Tongue (tissue), 2 donors: ENCODE data around the gene PCYOX1L. TPM values are rescaled to one million over a fixed set of nuclear protein-coding genes. Genes with fewer than 3 reads are reported as not detected.
A peak's percentile ranks its signal among the peaks of the same experiment; 100 is the strongest.

Source experiments
- DNase-seq: peaks from one replicate; pipeline ENCODE4 v3.0.0-alpha.2; 2015
- total RNA-seq: library from RNA; depleted of rRNA; stranded (reverse); fragments of >200 nt; gene quantifications from one replicate; pipeline ENCODE4 v1.2.3, GENCODE V29; 2014

The PCYOX1L gene
- total RNA-seq, 1 donor from 2014 or later = 8.1 TPM

DNA sequence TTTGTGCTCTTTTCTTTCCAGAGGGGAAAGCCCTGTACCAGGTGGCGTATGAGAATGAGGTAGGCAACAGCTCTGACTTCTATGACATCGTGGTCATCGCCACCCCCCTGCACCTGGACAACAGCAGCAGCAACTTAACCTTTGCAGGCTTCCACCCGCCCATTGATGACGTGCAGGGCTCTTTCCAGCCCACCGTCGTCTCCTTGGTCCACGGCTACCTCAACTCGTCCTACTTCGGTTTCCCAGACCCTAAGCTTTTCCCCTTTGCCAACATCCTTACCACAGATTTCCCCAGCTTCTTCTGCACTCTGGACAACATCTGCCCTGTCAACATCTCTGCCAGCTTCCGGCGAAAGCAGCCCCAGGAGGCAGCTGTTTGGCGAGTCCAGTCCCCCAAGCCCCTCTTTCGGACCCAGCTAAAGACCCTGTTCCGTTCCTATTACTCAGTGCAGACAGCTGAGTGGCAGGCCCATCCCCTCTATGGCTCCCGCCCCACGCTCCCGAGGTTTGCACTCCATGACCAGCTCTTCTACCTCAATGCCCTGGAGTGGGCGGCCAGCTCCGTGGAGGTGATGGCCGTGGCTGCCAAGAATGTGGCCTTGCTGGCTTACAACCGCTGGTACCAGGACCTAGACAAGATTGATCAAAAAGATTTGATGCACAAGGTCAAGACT is 10.3 kb downstream of the PCYOX1L start:
- DNase-seq = no peak

DNA sequence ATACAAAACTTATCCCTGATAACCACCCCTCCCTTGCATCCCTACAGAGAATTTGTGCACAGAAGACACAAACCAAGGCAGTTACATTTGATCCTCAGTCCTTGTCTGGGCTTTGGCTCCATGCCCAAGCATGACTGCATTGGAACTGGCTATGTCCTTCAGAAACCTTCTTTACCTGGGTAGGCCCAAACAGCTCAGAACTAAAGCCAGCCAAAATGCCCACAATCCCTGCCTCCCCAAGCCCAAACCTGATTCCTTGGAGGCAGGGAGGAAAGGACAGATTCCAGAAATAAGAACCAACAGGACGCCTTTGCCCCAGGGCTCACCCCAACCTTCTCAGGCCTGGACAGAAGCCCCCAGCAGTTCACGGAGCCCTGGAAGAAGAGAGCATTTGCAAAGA is 13.0 kb downstream of the PCYOX1L start:
- DNase-seq = peak; percentile 62

DNA sequence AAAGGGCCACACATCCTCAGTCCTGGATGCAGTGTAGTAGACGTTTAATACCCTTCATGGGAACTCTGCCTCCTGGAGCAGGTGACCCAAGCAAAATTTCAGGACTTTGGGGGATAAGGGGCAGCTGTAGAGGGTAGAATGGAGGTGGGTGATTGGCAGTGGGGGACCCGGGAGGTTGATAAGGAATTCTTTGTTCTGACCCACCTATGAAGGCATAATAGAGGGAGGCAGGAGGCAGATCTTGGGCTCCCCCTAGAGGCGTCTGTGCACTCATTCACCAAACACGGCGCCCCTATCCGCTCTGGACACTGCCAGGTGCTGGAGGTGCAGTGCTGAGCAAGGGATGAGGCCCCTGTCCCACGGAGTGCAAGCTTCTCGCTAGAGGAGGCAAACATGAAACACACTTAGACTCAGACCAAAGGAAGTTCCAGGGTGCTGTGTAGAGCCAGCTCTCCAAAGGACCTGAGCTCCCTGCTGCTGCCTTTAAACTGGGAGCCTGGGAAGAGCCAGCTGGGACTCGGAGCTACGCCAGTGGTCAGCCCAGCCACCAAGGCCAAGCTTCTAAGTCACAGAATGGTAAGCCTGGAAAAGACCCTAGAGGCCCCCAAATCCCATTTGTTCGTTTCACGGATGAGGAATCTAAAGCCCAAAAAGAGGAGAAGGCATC is 13.6 kb downstream of the PCYOX1L start:
- peak; percentile 78 for DNase-seq

DNA sequence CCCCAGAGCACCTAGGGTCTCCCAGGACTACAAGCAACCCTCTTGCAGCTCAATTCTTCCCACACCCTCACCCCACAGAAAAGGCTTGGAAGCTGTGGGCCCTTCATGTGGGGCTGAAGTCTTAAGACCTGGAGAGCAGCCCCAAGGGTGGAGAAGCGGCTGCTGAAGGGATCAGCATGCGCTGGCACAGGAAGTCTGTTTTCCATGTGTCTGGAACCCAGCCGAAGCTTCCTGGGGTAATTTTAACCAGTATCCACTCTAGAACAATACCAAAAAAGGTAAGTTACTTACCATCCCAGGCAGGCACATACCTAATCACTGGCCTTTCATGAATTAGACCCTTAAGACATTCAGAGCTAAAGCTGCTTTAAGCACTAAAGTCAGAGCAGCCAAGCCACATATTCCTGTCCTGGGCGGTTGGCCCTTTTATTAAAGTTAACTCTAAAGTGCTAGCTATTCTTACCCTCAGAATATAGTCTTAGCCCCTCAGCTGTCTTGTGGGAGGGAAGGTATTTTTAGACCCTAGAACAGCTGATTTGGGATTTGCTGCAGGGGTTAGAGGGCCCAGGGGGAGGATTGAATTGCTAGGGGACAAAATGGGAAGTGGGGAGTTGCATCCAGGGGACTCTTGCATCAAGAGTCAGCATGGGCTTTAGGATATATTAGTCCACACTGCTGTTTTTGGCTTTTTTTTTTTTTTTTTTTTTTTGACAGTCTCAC is 14.4 kb downstream of the PCYOX1L start:
- DNase-seq = peak; percentile 73

DNA sequence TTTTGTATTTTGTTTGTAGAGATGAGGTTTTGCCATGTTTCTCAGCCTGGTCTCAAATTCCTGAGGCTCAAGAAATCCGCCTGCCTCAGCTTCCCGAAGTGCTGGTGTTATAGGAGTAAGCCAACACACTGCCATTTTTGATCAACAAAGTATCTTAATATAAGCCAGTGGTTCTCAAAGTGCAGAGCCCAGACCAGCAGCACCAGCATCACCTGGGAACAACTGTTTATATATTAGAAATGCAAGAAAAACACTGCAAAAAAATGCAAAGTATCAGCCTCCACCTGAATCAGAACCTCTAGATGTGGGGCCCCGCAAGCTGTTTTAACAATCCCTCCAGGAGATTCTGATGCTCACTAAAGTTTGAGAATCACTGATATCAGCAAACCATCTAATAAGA is 15.1 kb downstream of the PCYOX1L start:
- no peak for DNase-seq

DNA sequence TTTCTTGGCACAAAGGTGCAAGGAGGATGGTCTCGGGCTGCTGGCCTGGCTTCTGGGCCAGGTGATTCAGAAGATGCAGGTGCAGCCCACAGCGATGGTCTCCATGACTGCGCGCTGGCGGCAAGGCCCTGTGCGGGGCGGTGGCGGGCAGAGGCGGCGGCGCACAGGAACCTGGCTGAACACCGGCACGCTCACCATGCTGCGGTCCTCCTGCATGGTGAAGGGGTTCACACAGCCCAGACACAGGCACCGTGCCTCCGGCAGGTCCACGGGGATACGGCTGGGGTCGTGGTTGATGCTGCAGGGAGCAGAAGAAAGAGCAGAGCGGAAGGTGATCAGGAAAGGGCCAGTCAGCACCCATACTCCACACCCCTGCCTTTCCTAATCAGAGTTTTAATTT is 16.5 kb downstream of the PCYOX1L start:
- DNase-seq = no peak

DNA sequence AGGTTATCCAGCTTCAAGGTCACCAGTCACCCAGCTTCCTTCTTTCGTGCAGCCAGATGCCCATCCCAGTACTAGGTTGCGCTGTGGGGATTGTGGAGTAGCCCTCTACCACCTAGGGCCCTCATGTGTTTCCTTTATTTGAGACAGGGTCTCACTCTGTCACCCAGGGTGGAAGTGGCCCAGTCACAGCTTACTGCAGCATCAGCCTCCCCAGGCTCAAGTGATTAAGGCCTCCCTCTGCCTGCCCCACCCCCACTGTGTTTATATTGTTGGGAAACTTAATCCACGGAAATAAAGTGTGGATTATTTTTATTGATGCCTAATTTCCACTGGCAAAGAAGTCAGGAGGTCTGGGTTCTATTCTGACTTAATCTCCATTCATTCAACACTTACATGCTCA is 17.0 kb downstream of the PCYOX1L start:
- no peak for DNase-seq

DNA sequence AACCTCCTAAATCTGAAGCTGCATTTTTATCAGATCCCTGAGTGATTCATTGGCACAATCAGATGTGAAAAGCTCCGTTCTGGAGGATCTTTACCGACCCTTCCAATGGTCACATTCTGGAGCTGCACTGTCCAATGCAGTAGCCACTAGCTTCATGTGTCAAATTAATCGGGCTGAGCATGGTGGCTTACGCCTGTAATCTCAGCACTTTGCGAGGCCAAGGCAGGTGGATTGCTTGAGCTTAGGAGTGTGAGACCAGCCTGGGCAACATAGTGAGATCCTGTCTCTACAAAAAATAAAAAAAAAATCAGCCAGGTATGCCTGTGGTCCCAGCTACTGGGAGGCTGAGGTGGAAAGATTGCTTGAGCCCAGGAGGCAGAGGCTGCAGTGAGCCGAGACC is 17.6 kb downstream of the PCYOX1L start:
- DNase-seq = no peak

DNA sequence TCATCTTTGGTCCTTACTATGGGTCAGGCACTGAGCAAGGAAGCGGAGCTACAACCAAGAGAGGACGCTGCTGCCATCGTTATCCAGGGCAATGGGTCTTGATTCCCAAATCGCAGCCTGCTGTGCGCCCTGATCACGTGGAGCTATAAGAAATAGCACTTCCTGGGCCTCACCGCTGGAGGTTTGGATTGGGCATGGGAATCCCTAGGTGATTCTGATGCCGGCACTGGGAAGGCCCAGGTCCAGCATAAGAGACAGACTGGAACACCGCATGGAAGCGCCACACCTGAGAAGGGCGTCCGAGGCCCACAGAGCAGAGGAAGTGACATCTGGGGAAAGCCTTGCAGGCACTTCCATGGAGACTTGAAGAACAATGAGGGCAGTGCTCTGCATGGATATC is 18.3 kb downstream of the PCYOX1L start:
- DNase-seq = no peak

DNA sequence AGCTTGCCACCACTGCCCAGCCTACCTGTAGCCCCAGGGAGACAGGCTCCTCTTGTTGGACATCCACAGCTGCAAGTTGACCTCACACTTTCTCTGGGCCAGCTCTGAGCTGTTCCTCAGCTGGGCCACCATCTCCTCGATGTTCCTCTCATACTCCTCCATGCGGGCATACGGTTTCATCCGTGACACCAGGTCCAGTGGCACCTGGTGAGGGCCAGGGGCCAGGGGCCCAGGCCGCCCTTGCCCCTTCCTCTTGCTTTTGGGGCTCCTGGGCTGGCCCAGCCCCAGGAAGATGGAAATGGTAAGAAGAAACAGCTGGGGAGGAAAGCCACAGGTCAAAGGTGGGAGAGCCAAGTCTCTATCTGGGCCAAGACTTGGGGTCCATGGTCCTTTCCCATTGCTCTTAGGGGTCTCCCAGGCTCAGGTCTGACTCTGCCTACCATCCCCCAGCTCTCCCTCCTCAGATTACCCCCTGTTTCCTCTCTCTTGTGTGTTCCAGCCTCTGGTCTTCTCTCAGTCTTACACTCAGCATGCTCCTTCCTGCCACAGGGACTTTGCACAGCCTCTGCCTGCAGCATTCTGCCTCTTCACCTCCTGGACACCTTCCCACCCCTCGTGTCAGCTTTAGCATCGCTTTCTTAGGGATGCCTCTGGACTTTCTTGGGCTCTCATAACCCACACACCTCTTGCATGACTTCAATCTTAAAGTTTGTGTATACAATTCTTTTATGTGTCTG is 19.0 kb downstream of the PCYOX1L start:
- no peak for DNase-seq

DNA sequence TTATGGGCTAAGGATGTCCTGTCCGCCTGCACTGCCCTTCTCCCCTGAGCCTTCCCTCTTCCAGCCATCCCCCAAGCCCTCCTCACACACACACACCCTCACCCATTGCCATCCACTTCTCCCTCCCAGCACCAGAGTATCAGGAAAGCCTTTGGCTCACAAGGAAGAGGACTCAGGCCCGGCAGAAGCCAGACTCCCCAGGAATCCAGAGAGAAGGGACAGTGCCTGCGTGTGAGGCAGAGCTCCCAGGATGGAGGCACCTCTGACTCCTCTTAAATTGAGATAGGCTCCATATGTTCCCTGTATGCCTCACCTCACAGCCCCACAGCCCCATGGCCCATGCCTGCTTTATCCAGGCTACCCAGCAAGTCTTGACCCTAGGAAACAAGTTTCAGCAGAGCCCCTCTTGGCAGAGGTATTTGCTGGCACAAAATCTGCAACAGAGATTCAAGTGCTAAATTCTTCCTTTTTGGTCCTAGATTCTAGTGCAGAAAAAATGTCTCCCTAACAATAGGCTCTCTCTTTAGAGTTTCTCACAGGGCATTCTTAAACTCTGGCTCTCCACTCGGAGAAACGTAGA is 20.5 kb downstream of the PCYOX1L start:
- no peak for DNase-seq

DNA sequence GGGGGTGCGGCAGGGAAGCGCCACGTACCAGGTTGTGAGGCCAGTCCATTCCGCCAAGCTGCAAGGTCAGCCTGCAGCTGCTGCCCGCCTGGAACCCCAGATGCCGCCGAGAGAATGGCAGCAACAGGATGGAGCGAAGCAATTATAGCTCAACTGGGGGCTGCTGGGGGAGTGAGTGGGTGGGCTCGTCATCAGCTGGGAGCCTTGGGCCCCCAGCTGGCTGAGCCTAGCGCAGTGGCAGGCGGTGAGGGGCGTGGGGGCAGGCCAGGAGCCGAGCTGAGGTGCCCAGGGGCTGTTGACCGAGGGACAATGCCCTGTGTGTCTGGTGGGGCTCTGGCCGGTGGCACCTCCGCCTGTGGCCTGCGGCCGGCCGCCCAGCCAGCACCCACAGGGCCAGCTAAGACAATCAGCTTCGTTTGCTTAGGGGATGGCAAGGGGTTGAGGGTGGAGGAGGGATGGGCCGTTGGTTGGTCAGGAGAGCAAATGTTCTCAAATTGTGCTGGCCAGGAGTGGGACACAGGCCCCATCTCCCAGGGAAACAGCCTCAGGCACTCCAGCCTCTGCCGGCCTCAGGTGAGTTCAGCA is 21.4 kb downstream of the PCYOX1L start, which contains the start of gene IL17B:
Gene IL17B (minus strand): TSS at position 116 of the 585 bp plus-strand sequence. CDS start 67 bp downstream, at position 49.
- peak; percentile 70 for DNase-seq

DNA sequence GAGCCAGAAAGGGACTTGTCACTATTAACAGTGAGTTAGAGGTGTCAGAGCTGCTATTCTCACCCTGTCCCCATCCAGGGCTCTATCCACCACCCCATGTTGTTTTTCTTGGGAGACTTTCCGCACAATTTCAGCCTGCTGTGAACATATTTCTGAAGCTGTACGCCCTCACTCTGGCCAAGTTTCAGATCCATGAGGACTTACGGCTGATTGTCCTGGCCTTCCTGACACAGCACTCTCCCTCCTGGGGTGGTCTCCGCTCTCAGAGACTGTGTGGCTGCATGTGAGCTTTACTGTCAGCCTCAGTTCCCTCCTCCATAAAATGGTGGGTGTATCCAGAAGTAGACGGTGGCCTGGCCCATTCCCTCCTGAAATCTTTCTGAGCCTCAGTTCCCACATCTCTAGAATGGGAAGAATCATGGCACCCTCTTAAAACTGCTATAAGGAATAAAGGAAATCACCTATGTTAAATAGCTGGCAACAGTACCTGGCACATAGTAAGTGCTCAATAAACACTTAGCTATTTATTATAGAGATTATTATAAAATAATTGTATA is 22.1 kb downstream of the PCYOX1L start:
- no peak for DNase-seq

DNA sequence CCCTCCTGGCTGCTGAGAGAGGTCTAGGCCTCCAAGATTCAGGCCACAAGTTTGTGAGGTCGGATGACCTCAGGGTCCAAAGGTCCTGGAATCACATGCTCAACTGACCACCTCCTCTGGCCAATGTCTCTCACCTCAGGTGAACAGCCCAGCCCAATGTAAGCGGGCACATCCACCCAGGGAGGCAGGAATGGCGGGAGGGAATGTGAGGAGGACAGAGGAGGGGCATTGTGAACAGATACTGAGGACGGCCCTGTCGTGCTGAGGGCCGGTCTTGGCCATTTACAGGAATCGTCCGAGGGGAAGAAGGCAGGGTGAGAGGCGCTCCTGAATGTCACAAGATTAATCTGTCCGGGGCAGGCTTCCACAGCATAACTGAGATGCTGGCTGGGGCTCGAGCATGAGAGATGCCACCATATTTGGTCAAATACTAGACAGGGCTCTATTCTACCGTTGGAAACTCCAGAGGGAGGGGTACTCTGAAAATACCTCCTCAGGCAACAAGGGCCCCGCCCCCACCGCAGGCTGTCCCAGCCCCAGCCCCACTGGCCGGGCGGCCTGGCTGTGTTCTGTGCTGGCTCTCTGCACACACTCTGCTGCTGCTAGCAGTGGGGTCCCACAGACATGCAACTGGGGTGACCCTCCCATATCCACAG is 22.7 kb downstream of the PCYOX1L start:
- DNase-seq = no peak

DNA sequence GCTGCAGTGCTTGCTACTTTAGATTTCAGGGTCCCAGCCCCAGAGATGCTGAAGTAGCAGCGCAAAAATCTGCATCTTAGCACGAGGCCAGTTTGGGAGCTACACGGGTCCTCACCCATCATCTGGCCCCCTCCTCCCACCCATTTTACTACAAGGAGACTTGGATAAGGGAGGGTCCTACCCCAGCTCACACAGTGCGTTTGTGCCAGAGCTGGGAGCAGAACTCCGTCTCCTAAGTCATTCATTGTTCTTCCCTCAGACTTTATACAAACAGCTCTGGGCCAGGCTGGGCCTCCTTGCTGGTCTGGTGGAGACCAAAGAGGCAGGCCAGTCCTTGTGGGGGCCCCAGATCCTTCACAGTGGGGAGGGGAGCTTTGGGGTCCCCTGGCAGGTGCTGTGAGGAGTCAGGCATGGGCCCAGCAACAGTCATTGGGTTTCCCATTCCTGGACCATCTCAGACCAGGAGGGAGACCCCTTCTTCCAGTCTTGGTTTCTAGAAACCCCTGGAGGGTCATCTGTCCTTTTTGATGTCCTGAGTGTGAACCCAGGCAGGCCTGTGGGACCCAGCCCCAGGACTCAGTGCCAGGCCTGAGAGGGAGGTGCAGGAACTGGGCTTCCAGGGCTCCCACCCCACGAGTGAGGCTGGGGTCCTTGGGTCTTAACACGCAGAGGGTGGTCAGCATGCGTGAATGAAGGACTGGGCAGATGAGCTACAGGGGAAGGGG is 23.6 kb downstream of the PCYOX1L start:
- no peak for DNase-seq

DNA sequence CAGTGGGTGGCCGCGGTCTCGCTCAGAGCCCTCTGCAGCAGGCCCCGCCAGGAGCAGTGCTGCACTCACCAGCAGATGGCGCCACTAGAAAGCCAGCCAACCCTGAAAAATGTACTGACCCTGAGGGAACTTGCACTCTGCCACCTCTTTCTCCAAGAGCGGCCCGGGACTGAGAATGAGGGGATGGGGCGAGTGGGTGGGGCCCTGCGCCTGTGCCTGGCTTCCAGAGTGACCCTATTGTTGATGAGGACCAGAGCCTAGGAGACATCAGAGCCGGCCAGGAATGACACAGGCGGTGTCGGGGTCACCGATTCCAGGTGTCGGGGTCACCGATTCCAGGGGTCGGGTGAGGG is 24.1 kb downstream of the PCYOX1L start:
- DNase-seq = peak; percentile 87

DNA sequence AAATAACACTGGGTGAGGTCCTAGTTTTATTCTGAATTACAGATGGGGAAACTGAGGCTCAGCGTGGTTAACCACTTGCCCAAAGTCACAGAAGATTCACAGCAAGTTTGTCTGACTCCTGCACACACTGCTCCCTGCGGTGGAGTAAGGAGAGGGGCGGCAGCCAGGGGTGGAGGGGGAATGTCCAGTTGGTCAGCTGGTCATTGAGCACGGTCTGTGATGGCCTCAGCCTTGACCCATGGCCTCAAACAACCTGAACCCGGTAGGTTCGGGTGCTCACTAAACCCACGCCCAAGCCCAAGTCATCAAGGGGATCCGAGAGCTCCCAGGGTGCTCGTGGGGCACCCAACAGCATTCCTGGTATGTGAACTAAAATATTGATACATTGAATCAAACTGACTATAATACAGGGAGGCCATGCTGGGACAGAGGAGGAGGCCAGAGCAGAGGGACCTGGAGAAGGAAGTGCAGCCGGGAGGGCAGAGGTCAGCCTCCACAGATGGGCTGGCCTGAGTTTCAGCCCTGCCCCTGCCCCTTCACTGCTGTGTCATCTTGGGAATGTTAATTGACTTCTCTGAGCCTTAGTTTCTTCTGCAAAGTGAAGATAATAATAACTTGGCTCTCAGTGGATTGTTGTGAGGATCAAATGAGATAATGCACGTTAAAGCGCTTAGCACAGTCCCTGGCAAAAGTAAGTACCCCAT is 24.8 kb downstream of the PCYOX1L start:
- DNase-seq = no peak

DNA sequence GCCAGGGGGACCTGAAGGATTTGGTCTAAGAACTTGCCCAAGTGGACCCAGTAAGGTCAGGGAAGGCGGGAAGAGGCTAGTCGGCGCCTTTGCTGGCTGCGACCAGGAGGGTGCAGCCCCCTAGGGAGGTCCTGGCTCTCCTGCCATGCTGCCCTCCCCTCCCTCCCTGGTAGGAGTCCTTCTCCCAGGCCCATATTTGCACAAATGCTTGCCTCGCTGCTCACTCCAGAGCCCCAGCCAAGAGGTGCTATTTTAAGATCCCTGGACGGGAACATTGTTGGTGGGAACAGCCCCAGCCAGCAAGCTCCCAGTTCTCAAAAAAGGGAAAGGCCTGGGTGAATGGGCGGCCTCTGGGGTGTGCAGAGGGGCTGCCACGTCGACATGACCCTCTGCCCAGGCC is 25.6 kb downstream of the PCYOX1L start:
- DNase-seq = no peak

DNA sequence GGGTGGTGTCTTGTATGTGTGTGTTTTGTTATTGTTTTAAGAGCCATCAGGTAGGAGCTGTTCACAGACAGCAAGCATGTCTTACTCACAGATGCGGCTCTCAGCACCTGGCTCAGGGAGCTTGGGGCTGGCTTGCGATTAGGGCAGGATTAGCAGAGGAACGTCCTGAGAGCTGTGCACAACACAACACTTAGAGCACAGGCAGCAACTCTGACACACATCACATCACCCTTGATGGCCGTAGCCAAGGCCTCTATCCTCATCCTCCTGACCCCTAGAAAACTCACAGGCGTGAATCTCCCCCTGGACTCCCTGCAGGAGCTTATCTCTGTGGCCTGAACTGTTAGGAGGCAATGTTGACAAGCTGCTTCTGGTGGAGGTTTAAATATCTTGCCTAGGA is 28.3 kb downstream of the PCYOX1L start:
- no peak for DNase-seq
